HepG2 (cell line): ENCODE data around the gene COPS6. TPM values are rescaled to one million over a fixed set of nuclear protein-coding genes. Genes with fewer than 3 reads are reported as not detected.

Source experiments
- ARNTL ChIP-seq: sonication (generic); formaldehyde crosslinking; IDR thresholded peaks from 2 replicates; pipeline ENCODE4 v1.4.0; 2020; ENCODE audit warnings: mild to moderate bottlenecking, missing genetic modification reagents
- ASH2L ChIP-seq: fragments of 300-600, 200-600 bp; sonication (generic); IDR thresholded peaks from 2 replicates; pipeline ENCODE4 v1.7.0; 2017; ENCODE audit warnings: low read depth, mild to moderate bottlenecking, moderate library complexity, mixed read lengths, low read length; ENCODE audit not compliant: insufficient read length
- ATRX ChIP-seq: sonication (generic); formaldehyde crosslinking; IDR thresholded peaks from 2 replicates; pipeline ENCODE4 v1.4.0; 2020; ENCODE audit warnings: missing genetic modification reagents, borderline replicate concordance
- CBX1 ChIP-seq: IDR thresholded peaks from one replicate; pipeline ENCODE4 v1.6.1; 2016; ENCODE audit warnings: antibody characterized with exemption, low read depth
- CCAR2 ChIP-seq: fragments of 200-400 bp; formaldehyde crosslinking; optimal IDR thresholded peaks from 2 replicates; pipeline ENCODE3; 2018; ENCODE audit warnings: low read depth, mild to moderate bottlenecking, low read length, moderate library complexity
- ELF3 ChIP-seq: IDR thresholded peaks from 2 replicates; pipeline ENCODE4 v1.6.1; 2016; ENCODE audit warnings: missing genetic modification reagents, missing compliant biosample characterization
- KLF6 ChIP-seq: IDR thresholded peaks from 2 replicates; pipeline ENCODE4 v1.8.0; 2016; ENCODE audit warnings: missing biosample characterization, missing genetic modification reagents
- MTF2 ChIP-seq: sonication (generic); formaldehyde crosslinking; IDR thresholded peaks from 2 replicates; pipeline ENCODE4 v1.5.0; 2020; ENCODE audit warnings: missing genetic modification reagents, borderline replicate concordance
- NFYC ChIP-seq: IDR thresholded peaks from 2 replicates; pipeline ENCODE4 v1.6.1; 2016; ENCODE audit warnings: missing genetic modification reagents, missing compliant biosample characterization
- RARG ChIP-seq: sonication (generic); formaldehyde crosslinking; IDR thresholded peaks from 2 replicates; pipeline ENCODE4 v1.4.0; 2020; ENCODE audit warnings: low read depth, mild to moderate bottlenecking, missing genetic modification reagents
- RFX1 ChIP-seq: fragments of 450-650 bp; IDR thresholded peaks from 2 replicates; pipeline ENCODE4 v1.6.1; 2017
- SALL2 ChIP-seq: sonication (generic); formaldehyde crosslinking; IDR thresholded peaks from 2 replicates; pipeline ENCODE4 v1.8.1; 2023; ENCODE audit warnings: mild to moderate bottlenecking, missing genetic modification reagents, inconsistent platforms
- SRSF1 ChIP-seq: fragments of 200-400 bp; formaldehyde crosslinking; optimal IDR thresholded peaks from 2 replicates; pipeline ENCODE3; 2017; ENCODE audit warnings: mild to moderate bottlenecking, low read depth, low read length, moderate library complexity
- ZNF292 ChIP-seq: sonication (generic); formaldehyde crosslinking; IDR thresholded peaks from 2 replicates; pipeline ENCODE4 v1.8.1; 2022; ENCODE audit warnings: mild to moderate bottlenecking, low read depth, missing genetic modification reagents, borderline replicate concordance
- ZNF337 ChIP-seq: sonication (generic); formaldehyde crosslinking; IDR thresholded peaks from 2 replicates; pipeline ENCODE4 v1.5.1; 2020; ENCODE audit warnings: missing genetic modification reagents, low read depth, mild to moderate bottlenecking, borderline replicate concordance
- ZNF547 ChIP-seq: sonication (generic); formaldehyde crosslinking; IDR thresholded peaks from 2 replicates; pipeline ENCODE4 v1.5.1; 2020; ENCODE audit warnings: mild to moderate bottlenecking, missing genetic modification reagents
- ZNF549 ChIP-seq: sonication (generic); formaldehyde crosslinking; IDR thresholded peaks from 2 replicates; pipeline ENCODE4 v1.5.0; 2020; ENCODE audit warnings: missing genetic modification reagents
- ZNF556 ChIP-seq: sonication (generic); formaldehyde crosslinking; IDR thresholded peaks from 2 replicates; pipeline ENCODE4 v1.4.0; 2020; ENCODE audit warnings: mild to moderate bottlenecking, missing genetic modification reagents, borderline replicate concordance
- ZNF691 ChIP-seq: sonication (generic); formaldehyde crosslinking; IDR thresholded peaks from 2 replicates; pipeline ENCODE4 v1.4.0; 2020; ENCODE audit warnings: missing genetic modification reagents, low read depth, mild to moderate bottlenecking, borderline replicate concordance
- ZNF83 ChIP-seq: sonication (generic); formaldehyde crosslinking; IDR thresholded peaks from 2 replicates; pipeline ENCODE4 v1.4.0; 2020; ENCODE audit warnings: missing genetic modification reagents, mild to moderate bottlenecking, borderline replicate concordance
- ZSCAN9 ChIP-seq: IDR thresholded peaks from 2 replicates; pipeline ENCODE4 v1.6.1; 2016; ENCODE audit warnings: borderline replicate concordance
- polyA plus RNA-seq, 8 experiments: library from polyadenylated mRNA; depleted of rRNA in 3 of 8; stranded (reverse) in 7 of 8; unstranded in 1 of 8; fragments of >200 nt; fragmentation: Illumina TruSeq in 4 of 8; extraction: Trizol in 4 of 8; gene quantifications; 2 replicates each; pipeline versions ENCODE4 v1.2.1 to v1.2.3, GENCODE V29; 2011 to 2016; ENCODE audit warnings: low read depth in 4 of 8, missing spikeins in 1 of 8, mixed read lengths in 1 of 8; ENCODE audit not compliant: insufficient read depth in 1 of 8
- total RNA-seq, 5 experiments: library from RNA; depleted of rRNA; stranded (reverse); fragments of >200 nt; fragmentation: Illumina TruSeq; extraction: Trizol; gene quantifications; 2 replicates each; pipeline ENCODE4 v1.2.3, GENCODE V29; 2016; ENCODE audit warnings: low read depth in 1 of 5
- TF ChIP-seq, protein P1 (sequence below): sonication (generic); formaldehyde crosslinking; IDR thresholded peaks from 2 replicates; pipeline ENCODE4 v1.5.0; 2020; ENCODE audit warnings: missing genetic modification reagents
- TF ChIP-seq, protein P2 (sequence below): sonication (generic); formaldehyde crosslinking; IDR thresholded peaks from 2 replicates; pipeline ENCODE4 v1.8.1; 2023; ENCODE audit warnings: missing genetic modification reagents, mild to moderate bottlenecking, borderline replicate concordance
- TF ChIP-seq, protein P3 (sequence below): sonication (generic); formaldehyde crosslinking; IDR thresholded peaks from 2 replicates; pipeline ENCODE4 v1.4.0; 2020; ENCODE audit warnings: missing genetic modification reagents
- TF ChIP-seq, protein P4 (sequence below): sonication (generic); formaldehyde crosslinking; IDR thresholded peaks from 2 replicates; pipeline ENCODE4 v1.9.0; 2021; ENCODE audit warnings: missing genetic modification reagents, mild to moderate bottlenecking, borderline replicate concordance

The COPS6 gene
- total and polyA plus RNA-seq, 2 of the 13 experiments (the other 11 are each of a cell fraction or from before 2014, with no cell fraction given) = 33.4 to 117 TPM

DNA sequence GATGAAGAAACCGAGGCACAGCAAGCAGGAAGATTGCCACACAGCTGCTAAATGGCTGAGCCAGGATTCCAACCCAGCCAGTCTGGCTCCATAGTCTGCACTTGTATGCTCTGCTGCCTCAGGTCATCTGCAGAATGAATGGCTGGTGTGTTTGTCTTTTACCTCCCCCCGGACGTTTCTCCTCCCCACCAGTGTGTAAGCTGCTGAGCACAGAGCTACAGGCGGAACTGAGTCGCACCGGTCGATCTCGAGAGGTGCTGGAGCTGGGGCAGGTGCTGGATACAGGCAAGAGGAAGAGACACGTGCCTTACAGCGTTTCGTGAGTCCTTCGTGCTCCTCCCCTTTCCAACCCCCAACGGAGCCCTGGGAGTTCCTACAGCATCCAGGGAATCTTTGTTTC is 33.3 kb downstream of the COPS6 start (continued):
- TF ChIP-seq, protein P1, sequence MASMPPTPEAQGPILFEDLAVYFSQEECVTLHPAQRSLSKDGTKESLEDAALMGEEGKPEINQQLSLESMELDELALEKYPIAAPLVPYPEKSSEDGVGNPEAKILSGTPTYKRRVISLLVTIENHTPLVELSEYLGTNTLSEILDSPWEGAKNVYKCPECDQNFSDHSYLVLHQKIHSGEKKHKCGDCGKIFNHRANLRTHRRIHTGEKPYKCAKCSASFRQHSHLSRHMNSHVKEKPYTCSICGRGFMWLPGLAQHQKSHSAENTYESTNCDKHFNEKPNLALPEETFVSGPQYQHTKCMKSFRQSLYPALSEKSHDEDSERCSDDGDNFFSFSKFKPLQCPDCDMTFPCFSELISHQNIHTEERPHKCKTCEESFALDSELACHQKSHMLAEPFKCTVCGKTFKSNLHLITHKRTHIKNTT (CRISPR knock-in tag) = no peak
- TF ChIP-seq ZNF337 (CRISPR knock-in tag) (no peak), ZNF691 (CRISPR knock-in tag) (no peak), RARG (no peak), ZNF83 (CRISPR knock-in tag) (no peak), SRSF1 (no peak), CBX1 (no peak), ZSCAN9 (CRISPR knock-in tag) (no peak; the same call in 1 of the 2 replicates), MTF2 (CRISPR knock-in tag) (no peak), KLF6 (CRISPR knock-in tag) (no peak), ZNF292 (peak; percentile 68; the same call in 1 of the 2 replicates), ELF3 (peak; percentile 84), ZNF547 (CRISPR knock-in tag) (no peak), CCAR2 (no peak), RFX1 (no peak), NFYC (CRISPR knock-in tag) (no peak; the same call in 1 of the 2 replicates), ARNTL (CRISPR knock-in tag) (peak; percentile 86), ZNF556 (peak; percentile 72; the same call in 1 of the 2 replicates), SALL2 (no peak), ATRX (CRISPR knock-in tag) (no peak), ZNF549 (no peak), ASH2L (no peak)
- TF ChIP-seq, protein P2, sequence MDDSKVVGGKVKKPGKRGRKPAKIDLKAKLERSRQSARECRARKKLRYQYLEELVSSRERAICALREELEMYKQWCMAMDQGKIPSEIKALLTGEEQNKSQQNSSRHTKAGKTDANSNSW (CRISPR knock-in tag) = no peak
- TF ChIP-seq, protein P3, sequence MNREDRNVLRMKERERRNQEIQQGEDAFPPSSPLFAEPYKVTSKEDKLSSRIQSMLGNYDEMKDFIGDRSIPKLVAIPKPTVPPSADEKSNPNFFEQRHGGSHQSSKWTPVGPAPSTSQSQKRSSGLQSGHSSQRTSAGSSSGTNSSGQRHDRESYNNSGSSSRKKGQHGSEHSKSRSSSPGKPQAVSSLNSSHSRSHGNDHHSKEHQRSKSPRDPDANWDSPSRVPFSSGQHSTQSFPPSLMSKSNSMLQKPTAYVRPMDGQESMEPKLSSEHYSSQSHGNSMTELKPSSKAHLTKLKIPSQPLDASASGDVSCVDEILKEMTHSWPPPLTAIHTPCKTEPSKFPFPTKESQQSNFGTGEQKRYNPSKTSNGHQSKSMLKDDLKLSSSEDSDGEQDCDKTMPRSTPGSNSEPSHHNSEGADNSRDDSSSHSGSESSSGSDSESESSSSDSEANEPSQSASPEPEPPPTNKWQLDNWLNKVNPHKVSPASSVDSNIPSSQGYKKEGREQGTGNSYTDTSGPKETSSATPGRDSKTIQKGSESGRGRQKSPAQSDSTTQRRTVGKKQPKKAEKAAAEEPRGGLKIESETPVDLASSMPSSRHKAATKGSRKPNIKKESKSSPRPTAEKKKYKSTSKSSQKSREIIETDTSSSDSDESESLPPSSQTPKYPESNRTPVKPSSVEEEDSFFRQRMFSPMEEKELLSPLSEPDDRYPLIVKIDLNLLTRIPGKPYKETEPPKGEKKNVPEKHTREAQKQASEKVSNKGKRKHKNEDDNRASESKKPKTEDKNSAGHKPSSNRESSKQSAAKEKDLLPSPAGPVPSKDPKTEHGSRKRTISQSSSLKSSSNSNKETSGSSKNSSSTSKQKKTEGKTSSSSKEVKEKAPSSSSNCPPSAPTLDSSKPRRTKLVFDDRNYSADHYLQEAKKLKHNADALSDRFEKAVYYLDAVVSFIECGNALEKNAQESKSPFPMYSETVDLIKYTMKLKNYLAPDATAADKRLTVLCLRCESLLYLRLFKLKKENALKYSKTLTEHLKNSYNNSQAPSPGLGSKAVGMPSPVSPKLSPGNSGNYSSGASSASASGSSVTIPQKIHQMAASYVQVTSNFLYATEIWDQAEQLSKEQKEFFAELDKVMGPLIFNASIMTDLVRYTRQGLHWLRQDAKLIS (CRISPR knock-in tag) = no peak
- TF ChIP-seq, protein P4, sequence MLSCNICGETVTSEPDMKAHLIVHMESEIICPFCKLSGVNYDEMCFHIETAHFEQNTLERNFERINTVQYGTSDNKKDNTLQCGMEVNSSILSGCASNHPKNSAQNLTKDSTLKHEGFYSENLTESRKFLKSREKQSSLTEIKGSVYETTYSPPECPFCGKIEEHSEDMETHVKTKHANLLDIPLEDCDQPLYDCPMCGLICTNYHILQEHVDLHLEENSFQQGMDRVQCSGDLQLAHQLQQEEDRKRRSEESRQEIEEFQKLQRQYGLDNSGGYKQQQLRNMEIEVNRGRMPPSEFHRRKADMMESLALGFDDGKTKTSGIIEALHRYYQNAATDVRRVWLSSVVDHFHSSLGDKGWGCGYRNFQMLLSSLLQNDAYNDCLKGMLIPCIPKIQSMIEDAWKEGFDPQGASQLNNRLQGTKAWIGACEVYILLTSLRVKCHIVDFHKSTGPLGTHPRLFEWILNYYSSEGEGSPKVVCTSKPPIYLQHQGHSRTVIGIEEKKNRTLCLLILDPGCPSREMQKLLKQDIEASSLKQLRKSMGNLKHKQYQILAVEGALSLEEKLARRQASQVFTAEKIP (CRISPR knock-in tag) = no peak
